ENCODE data around the gene IKZF1.

The IKZF1 gene

DNA sequence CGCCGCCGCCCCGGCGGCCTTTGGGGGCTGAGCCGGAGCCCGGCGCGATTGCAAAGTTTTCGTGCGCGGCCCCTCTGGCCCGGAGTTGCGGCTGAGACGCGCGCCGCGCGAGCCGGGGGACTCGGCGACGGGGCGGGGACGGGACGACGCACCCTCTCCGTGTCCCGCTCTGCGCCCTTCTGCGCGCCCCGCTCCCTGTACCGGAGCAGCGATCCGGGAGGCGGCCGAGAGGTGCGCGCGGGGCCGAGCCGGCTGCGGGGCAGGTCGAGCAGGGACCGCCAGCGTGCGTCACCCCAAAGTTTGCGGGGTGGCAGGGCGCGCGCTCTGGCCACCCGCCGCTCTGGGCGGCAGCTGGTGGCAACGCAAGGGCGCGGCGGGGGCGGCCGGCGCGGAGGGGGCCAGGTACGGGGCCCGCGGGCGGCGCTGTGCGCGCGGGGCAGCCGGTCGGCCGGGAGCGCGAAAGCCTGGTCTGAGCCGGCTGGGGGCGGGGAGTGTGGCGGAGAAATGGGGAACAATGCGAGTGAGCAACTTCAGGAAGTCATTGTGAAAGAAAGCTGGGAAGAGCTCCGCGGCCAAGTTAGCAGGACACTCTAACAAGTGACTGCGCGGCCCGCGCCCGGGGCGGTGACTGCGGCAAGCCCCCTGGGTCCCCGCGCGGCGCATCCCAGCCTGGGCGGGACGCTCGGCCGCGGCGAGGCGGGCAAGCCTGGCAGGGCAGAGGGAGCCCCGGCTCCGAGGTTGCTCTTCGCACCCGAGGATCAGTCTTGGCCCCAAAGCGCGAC is at the start of gene IKZF1:
Gene IKZF1, plus strand, starts transcription at position 588 of the 782 bp plus-strand sequence. CDS start 14,346 bp downstream, outside the sequence.
- H3K27ac ChIP-seq, result no peak within 1 kb of the TSS
- DNase-seq (ENCODE audit: low read depth, low spot score), result no peak

DNA sequence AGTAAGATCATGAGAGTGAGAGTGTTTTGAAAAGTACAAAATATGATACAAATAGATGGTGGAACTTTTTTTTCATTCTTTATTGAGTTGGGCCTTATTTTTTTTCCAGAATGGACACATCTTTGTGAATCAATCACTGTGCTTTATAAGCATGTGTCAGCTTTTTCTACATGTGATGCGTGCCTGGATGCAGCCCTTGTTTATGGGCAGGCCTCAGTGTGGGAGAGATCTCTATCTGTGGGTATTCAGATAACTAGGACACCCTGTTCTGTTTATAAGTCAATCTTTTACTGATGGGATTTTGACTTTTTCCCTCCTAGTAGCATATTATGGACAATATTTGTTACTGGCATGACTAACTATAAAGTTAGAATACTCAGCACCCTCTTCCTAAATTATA is 42.9 kb upstream of the IKZF1 start:
- H3K27ac ChIP-seq, result no peak overlapping the region
- DNase-seq (ENCODE audit: low read depth, low spot score), result no peak

DNA sequence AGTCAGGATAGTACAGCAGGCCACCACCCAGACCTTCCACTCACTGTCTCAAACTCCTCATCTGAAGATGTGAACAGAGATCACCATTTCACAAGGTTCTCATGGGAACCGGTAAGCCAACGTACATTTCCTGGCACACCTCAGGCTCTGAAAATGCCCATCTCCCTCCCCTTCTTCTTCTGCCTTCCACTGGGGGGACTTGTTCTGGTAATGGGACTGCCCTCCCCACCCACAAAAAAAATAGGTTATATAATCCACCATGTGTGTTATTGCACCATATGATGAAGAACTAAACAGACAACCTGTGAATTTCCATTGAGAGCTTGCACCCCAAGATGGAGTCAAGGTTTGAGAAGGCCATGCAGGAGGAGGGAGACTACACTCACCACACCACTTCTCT is 42.1 kb upstream of the IKZF1 start:
- no peak for DNase-seq (ENCODE audit: low read depth, low spot score)
- H3K27ac ChIP-seq, result no peak overlapping the region

DNA sequence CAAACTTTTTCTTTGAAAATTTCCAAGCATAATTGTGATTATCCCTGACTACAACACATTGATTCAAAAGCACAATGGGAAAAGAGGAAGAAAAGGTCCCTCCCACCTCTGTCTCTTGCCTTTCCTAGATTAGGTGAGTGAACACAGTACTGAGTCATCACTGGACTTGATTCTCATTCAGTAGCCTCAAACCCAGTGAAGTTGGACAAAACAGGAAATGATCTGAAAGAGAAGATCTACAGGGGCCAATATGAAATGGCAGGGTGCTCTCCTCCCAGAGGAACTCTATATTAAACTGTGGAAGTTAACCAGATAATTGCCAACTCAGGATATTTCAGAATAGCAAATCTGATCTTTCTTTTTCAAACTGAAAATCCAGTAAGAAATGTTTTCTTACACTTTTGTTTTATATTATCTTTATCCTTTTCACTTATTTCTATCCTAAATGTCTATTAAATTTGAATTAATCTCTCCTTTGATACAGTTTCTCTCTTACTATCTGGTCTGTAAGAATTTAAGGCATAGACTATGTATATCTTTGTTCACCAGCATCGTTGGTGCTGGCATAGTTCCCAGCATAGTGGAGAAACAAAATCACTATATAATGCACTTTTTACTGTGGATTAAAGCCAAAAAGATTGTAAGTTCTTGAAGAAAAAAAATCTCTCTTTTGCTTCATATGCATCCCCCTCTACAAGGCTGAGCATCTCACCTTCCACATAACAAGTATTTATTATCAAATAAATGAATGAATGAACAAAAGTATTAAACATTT is 41.4 kb upstream of the IKZF1 start:
- H3K27ac ChIP-seq, result no peak overlapping the region
- no peak for DNase-seq (ENCODE audit: low read depth, low spot score)

DNA sequence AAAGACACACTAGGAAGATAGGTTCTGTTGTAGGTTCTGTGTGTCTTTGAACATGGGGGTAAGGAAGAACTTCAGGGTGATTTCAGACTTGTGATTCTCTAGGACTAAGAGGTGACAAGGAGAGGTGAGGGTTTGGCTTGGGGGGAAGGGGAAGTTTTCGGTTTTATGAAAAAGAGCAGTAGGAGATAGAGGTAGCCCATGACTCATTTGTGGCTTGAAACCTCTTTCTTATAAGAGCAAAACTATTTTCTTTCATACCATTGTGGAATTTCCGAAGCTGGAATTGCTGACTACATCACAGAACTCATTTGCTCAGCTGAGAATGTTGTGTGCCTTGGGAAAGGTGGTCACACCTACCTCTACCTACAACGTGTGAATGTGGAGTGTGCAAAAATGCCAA is 39.6 kb upstream of the IKZF1 start:
- H3K27ac ChIP-seq, result no peak overlapping the region
- no peak for DNase-seq (ENCODE audit: low read depth, low spot score)

DNA sequence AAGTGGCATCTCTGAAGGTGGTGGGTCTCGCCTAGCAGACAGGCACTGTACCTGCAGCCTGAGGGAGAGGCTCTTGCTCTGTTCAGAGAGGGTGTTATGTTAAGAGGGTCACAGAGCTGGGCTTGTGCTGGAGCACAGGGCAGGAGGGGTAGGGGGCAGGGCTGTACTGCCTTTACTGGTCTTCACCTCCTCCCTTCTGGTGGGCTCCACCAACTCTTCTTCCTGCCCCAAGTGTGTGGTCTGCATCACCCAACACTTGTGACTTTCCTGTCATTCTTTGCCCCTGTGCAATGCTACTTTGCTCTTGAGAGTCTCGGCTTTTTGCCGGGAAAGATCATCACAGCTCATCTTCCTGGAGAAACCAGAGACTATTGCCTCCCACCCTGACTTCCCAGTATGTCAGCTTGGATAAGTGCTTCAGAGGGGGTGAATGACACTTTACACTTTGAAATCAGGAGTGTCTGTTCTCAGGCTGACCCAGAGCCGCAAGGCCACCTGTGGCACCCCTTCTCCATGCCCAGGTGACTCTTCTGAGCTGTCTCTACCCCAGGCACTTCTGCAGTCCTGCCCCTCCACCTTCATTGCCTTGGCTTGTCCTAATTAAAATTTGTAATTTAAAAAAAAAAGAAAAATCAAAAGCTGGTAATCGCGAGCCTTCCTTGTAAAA is 38.4 kb upstream of the IKZF1 start:
- DNase-seq (ENCODE audit: low read depth, low spot score), result no peak
- H3K27ac ChIP-seq, result no peak overlapping the region

DNA sequence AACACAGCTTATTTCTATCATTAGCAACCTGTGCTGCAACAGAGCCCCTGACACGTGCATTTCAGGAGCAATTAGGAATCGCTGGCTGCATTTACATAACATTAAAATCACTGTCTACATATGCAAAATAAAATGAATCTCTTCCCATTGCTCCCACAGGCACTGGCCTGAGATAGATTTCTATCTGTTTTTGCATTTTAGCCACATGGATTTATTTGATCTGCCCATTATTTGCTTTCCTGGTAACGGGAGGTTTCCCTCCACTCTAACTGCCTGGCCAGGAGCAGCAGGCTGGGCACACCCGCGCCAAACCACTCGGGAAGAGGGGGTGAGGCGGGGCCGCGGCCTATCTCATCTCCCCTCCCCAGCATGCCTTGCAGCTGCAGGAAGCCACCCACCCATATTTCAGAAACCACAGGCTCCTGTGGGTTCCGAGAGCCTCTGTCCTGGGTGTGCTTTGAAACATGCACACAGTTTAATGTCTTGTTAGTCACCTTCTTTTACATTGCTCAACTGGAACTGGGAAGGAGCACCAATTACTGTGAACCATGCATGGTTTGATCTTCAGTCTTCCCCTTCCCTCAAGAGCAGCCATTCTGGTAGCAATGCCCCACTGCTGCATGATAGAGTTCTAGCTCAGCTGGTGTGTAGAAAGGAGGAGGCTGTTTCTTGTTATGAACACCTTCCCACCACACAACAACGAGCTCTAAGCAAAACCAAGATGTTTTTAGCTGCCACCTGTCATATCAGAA is 37.7 kb upstream of the IKZF1 start:
- DNase-seq (ENCODE audit: low read depth, low spot score), result no peak
- no peak overlapping the region for H3K27ac ChIP-seq

DNA sequence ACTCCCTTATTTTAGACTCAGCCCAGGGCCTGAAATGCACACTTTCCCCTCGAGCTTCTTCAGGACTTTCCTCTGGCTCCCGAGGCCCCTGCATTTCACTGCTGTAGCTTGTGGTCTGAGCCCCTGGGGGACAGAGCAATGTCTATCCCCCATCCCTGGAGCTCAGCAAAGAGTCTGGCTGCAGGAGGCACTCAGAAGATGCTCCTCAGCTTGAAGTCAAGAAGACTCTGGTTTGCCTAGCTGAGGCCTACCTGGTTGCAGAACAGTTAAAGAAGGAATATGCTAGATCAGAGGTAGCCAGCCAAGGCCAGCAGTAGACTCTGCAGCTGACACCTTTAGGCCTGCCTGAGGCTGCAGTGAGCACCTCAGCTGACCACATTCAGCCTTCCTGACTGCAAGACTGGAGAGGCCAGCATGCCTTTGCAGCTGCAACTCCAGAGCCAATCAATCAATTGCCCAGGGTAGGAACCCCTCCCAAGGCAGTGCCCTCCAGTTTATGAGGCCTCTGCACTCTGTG is 36.9 kb upstream of the IKZF1 start:
- DNase-seq (ENCODE audit: low read depth, low spot score), result no peak
- no peak overlapping the region for H3K27ac ChIP-seq

DNA sequence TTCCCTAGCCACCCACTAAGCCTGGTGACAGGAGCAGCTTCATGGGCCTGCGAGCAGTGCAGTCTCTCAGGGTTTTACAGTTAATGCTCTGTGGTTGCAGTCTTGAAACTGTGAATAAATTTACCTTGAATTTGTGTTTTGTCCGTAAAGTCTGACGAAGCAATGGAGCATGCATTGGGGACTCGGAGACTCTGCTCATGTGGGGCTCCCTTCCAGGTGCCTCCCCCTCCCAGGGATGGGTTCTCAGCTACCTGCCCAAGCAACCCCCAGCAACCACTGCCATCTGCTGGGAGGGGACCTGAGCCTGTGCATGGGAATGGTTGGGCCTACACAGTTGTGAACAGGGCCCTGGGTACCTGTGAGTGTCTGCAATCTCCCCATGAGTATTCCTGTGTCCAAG is 36.3 kb upstream of the IKZF1 start:
- no peak for DNase-seq (ENCODE audit: low read depth, low spot score)
- H3K27ac ChIP-seq, result no peak overlapping the region

DNA sequence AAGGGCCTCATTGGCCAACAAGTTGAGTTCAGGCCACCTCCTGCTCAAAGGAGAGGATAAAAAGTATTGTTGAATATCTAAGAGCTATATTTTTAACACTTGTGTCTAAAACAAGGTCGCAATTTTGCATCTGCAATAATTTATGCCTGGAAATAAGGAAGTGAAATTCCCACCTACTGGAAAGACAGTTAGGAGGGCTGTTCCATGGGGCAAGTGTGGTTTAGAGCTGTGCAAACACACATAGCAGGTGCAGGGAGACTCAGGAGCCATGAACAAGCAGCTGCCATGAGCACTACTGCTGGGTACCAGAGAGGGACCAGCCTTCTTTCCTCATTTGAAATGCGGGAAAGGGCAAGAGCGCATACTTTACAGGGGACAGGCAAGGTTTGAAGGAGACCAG is 35.5 kb upstream of the IKZF1 start:
- DNase-seq (ENCODE audit: low read depth, low spot score), result no peak
- H3K27ac ChIP-seq, result no peak overlapping the region

DNA sequence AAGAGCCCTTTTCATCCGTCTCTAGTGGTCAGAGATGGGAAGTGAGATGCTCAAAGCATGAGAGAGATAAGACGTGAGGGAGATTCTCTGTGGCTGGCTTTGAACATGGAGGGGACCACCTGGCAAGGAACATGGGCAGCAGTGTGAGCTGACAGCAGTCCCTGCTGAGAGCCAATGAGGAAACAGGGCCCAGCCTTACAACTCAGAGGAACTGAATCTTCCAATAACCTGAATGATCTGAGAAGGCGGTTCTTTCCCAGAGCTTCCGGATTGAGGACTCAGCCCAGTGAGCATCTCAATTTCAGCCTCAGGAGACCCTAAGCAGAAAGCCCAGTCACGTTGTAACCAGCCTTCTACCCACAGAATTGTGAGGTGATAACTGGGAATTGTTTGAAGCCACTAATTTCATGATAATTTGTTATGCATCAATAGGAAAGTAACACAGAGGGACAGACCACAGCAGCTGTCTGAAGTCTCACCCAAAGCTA is 33.9 kb upstream of the IKZF1 start:
- no peak overlapping the region for H3K27ac ChIP-seq
- no peak for DNase-seq (ENCODE audit: low read depth, low spot score)

DNA sequence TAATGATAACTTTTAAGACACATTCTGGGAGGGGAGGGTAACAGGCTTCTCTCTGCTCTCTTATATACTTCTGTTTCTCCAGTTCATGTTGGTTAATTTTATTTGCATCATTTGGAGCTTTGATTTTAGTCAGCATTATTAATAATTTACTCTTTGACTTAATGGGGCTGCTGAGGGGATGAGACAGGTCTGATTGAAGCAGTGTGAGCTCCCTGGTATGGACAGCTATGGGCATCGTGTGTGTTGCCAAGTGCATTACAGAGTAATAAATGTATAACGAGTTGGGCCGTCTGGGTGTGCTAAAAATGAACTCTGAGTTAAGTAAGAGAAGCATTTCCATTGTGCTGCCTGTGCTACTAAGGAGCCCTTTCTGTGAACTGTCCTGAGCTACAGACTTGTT is 31.7 kb upstream of the IKZF1 start:
- no peak overlapping the region for H3K27ac ChIP-seq
- DNase-seq (ENCODE audit: low read depth, low spot score), result no peak

DNA sequence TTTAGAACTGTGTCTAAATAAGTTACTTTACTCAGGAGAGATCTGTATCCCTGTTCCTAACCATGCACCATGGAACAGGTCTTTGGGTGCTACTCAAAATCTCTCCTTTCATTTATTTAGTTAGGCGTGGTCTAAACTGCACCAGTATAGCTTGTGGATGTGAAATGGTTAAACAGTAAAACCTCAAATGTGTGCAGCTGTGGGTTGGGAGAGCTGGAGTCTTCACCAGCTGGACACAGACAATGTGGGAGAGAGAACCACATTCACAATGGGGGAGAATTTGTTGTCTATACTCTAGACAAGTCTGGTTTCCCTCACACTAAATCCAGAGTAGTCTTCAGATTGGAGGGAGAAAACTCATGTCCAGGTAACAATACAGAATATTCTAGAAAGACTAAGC is 31.2 kb upstream of the IKZF1 start:
- DNase-seq (ENCODE audit: low read depth, low spot score), result no peak
- H3K27ac ChIP-seq, result no peak overlapping the region

DNA sequence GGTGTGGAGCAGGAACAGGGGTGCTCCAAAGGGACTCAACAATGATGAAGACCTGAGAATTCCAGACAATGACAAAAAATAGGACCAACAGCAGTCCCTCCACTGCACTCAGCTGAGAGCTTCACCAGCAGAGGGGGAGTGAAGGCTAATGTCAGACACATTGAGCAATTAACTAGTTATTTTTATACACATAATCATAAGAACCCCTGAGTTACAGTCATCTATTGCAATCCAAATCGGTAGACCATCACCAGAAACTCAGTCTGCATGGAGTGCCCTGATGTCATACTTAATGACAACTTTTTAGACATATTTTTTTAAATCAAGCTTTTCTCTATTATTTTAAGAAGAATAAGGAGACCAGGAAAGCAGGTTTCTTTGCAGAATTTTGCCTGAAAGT is 30.6 kb upstream of the IKZF1 start:
- no peak for DNase-seq (ENCODE audit: low read depth, low spot score)
- H3K27ac ChIP-seq, result no peak overlapping the region

DNA sequence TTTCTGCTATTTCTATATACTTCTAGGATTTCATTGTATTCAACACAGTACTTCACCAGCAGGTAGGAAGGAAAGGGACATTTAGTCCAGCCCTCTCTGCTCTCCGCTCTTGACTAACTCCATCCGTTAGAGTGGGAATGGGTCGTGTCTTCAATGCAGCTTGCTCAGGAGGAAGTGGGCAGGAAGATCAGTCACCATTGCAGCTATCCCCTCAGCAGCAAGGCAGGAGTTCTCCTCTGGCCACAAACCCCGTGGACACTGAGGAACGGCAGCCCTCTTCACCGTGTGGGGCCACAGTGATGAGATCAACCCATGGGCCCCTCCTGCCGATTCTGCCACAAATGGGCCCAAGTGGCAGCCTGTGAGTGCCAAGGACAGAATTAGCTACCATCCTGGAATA is 30.2 kb upstream of the IKZF1 start:
- H3K27ac ChIP-seq, result no peak overlapping the region
- no peak for DNase-seq (ENCODE audit: low read depth, low spot score)

DNA sequence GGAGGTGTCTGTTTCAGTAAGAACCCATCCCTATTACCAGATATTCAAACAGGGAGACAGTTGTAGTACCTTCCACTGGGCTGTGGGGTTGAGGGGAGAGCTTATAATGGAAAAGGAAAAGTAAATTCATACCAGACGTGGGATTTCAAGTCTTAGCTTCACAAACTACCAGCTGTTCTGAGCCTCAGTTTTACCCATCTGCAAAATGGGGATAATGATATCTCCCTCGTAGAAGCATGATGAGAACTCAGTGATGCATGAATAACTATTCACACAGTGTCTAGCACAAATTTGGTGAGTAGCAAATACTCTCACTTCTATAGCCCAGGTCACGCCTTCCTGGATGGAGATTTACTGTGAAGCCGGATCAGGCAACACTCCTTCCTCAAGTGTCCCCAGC is 29.1 kb upstream of the IKZF1 start:
- DNase-seq (ENCODE audit: low read depth, low spot score), result no peak
- H3K27ac ChIP-seq, result no peak overlapping the region

DNA sequence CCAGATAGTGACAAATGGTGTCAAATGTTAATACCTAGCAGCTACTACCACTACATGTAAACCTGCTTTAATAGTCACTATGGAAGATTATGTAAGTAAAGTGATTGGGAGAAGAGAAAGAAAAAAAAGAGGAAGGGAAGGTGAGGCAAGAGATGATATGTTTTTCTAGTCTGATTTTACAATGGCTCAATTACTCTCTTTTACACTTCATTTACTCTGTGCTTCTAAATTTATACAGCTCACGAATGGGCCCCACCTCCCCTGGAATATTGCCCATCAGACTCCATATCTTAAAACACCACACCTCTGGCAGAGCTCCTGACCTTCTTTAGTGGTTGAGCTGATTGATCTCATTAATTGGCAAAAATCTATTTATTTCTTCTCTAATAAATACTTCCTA is 28.0 kb upstream of the IKZF1 start:
- no peak for DNase-seq (ENCODE audit: low read depth, low spot score)
- no peak overlapping the region for H3K27ac ChIP-seq

DNA sequence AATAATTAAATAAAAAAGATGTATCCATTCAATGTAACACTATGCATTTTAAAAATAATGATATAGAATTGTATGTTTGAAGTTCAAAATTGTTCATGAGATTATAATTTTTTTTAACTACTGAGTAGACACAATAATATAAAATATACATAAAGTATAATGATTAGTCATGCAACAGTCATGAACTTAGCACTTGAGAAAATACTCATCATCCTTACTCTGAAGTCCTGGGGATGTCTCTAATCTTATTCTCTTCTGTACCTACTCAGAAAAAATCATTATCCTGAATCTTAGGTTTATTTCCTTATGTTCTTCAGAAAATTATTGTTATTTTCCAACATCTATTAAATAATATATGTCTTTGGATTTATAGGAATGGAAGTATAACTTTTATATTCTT is 26.4 kb upstream of the IKZF1 start:
- H3K27ac ChIP-seq, result no peak overlapping the region
- no peak for DNase-seq (ENCODE audit: low read depth, low spot score)

DNA sequence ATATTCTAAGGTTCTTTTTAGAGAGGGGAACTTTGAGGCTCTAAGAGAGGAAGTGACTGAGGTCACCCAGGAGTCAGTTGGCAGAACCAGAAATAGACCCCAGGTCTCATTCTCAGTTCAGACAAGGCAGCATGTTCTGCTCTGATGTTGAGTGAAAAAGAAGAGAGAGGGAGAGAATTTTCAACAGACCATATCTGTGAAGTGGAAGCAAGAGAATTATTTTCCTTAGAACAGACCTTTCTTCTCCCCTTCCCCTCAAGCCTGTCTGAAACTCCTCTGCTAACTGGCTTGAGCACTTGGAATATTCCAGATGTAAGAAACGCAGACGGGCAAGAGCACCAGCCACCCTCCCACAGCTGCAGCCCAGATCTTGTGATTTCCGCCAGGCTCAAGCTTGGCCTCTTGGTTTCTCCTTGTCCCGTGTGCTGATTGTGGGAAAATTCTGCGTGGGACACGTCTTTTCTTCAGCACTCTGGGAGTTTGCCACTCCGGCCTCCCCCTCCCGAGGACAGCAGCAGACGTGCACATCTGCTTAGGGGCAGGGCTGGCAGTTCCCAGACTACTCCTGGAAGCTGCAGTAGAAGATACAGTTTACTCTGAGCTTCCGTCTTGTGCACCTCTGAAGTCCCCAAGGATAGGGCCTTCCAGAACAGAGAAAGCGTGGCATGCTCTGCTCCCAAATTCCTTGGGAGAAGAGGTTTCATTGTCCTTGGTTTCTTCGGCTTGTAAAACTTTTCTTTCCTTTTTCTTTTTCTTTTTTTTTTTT is 22.7 kb upstream of the IKZF1 start:
- DNase-seq (ENCODE audit: low read depth, low spot score), result no peak
- H3K27ac ChIP-seq, result no peak overlapping the region
